PC-9 (cell line): ENCODE results near the gene HMGN1.

Source experiments
- EZH2 ChIP-seq: fragments of 200-600 bp; sonication (generic); IDR thresholded peaks from 2 replicates; pipeline ENCODE4 v1.8.0; 2017; ENCODE audit warnings: antibody characterized with exemption, low read depth
- TF ChIP-seq, protein P1 (sequence below): fragments of 200-600 bp; sonication (generic); conservative IDR thresholded peaks from 2 replicates; pipeline ENCODE4 v1.6.1; 2017; ENCODE audit warnings: mixed run types, antibody characterized with exemption, mild to moderate bottlenecking, moderate library complexity

DNA sequence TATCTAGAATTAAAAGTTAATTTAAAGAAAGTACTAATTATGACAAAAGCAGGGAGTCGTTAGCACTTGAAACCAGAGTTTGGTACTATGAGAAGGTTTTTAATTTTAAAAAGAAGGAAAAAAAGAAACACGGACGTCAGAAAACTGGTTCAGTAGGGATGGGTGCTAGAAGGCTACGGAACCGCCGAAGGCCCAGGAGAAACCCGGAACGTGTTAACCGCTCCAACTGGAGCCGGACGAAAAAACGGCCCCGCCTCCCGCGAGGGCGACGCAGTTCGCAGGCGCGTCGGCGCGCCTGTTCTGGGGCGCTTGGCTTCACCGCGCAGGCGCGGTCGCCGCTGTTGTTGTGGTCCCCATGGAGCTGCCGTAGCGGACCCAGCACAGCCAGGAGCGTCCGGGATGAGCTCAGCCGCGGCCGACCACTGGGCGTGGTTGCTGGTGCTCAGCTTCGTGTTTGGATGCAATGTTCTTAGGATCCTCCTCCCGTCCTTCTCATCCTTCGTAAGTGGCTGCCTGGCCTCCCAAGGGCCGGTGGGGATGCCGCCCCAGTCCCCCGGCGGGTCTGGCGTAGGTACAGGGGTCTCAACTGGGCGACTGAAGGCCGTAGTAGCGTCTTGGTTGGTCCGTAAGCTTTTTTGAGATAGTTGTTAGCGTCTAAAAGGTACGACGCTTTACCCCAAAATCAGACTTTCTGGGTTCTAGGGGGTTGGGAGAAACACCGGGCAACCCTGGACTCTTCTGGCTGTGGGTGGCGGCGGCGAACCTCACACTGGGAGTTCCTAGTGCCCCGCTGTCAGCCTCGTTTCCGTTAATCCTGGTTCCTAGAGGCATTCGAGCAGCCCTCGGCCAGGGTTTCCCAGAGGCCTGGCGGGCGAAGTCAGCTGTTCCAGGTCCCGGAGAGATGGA lies 31.4 kb upstream of the HMGN1 start:
- TF ChIP-seq, protein P1, sequence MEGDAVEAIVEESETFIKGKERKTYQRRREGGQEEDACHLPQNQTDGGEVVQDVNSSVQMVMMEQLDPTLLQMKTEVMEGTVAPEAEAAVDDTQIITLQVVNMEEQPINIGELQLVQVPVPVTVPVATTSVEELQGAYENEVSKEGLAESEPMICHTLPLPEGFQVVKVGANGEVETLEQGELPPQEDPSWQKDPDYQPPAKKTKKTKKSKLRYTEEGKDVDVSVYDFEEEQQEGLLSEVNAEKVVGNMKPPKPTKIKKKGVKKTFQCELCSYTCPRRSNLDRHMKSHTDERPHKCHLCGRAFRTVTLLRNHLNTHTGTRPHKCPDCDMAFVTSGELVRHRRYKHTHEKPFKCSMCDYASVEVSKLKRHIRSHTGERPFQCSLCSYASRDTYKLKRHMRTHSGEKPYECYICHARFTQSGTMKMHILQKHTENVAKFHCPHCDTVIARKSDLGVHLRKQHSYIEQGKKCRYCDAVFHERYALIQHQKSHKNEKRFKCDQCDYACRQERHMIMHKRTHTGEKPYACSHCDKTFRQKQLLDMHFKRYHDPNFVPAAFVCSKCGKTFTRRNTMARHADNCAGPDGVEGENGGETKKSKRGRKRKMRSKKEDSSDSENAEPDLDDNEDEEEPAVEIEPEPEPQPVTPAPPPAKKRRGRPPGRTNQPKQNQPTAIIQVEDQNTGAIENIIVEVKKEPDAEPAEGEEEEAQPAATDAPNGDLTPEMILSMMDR: no peak
- TF ChIP-seq EZH2: no peak
